ENCODE measurements around the gene WDR27.

WDR27 gene

DNA sequence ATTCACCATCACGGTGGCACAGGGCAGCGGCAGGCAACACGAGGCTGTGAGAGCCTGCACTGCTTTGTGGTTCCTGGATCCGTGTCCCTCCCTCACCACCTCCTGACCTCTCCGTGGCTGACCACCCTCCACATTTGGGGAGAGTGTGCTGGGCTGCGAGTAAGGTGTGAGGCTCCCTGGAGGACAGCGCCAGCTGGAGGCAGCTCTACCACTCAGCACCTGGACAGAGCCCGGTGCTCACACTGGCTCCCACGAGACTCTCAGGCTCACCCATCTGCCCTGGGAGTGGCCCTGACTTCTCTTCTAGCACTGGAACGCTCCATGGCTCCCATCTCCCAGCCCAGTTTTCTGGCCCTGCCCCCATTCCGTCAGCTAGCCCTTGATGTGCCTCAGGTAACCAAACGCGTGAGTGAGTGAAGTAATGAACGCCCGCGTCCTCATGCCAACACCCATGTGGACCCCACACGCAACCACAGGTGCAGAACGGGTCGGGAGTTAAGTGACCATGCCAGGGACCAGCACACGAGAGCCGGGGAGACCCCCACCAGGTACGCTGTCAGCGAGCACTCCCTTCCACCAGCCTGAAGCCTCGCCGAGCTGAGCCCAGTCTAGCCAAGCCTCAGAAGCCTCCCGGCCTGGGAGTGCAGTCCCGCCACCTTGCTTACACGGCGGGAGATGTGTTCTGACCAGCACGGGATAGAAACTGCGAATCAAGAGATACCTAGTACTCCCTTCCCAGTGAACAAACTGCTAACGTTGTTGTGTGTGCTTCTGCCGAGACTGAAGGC, 137.2 kb downstream of the WDR27 start:
- TF ChIP-seq TCF12 (IDR thresholded peaks at IDR 0.05; ENCODE audit: low read depth) (no peak), RAD21 (IDR thresholded peaks at IDR 0.05; ENCODE audit: low read depth) (peak; percentile 20; the same call in 1 of the 2 replicates)
- TF ChIP-seq, protein P1, sequence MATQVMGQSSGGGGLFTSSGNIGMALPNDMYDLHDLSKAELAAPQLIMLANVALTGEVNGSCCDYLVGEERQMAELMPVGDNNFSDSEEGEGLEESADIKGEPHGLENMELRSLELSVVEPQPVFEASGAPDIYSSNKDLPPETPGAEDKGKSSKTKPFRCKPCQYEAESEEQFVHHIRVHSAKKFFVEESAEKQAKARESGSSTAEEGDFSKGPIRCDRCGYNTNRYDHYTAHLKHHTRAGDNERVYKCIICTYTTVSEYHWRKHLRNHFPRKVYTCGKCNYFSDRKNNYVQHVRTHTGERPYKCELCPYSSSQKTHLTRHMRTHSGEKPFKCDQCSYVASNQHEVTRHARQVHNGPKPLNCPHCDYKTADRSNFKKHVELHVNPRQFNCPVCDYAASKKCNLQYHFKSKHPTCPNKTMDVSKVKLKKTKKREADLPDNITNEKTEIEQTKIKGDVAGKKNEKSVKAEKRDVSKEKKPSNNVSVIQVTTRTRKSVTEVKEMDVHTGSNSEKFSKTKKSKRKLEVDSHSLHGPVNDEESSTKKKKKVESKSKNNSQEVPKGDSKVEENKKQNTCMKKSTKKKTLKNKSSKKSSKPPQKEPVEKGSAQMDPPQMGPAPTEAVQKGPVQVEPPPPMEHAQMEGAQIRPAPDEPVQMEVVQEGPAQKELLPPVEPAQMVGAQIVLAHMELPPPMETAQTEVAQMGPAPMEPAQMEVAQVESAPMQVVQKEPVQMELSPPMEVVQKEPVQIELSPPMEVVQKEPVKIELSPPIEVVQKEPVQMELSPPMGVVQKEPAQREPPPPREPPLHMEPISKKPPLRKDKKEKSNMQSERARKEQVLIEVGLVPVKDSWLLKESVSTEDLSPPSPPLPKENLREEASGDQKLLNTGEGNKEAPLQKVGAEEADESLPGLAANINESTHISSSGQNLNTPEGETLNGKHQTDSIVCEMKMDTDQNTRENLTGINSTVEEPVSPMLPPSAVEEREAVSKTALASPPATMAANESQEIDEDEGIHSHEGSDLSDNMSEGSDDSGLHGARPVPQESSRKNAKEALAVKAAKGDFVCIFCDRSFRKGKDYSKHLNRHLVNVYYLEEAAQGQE (IDR thresholded peaks at IDR 0.05; ENCODE audit: low read depth): peak; percentile 55

DNA sequence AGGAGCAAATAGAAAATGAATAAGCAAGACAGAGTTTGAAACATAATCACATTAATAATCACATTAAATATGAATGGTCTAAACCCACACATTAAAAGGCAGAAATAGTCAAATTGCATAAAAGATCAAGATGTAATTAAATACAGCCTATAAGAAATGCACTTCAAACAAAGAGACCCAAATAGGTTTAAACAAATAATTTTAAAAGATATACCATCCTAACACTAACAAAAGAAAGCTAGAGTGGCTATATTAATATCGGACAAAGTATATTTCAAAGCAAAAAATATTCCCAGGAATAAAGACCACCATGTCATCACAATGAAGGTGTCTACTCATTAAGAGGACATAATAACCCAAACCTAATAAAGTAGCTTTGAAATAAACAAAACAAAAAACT, 140.2 kb downstream of the WDR27 start:
- no peak for TF ChIP-seq YY1 (IDR thresholded peaks at IDR 0.05; ENCODE audit: low read depth)
- TF ChIP-seq FOXM1 (IDR thresholded peaks at IDR 0.05; ENCODE audit: borderline replicate concordance, low read depth): no peak

DNA sequence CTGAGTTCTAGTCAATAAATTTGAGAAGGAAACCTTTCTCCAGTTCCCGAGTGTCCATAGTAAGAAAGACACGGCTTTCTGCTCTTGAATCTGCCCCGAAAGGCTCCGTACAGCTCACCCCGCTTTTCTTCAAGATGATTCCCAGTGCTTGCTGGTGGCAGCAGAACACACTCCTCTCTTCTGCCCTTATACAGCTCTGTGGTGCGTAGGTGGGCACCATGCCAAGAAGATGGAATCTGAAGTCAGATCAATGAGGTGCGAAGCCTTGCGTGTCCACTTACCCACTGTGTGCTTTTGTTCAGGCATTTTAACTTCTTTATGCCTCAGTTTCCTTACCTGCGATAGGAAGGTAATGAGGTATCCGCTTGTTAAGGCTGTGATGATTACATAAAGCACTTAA, 142.2 kb downstream of the WDR27 start:
- TF ChIP-seq EGR1 (IDR thresholded peaks at IDR 0.05) (no peak), YY1 (IDR thresholded peaks at IDR 0.05; ENCODE audit: low read depth) (no peak), TCF12 (IDR thresholded peaks at IDR 0.05; ENCODE audit: low read depth) (no peak), CREB1 (IDR thresholded peaks at IDR 0.05; ENCODE audit: low read depth) (no peak), TAF1 (IDR thresholded peaks at IDR 0.05; ENCODE audit: low read depth) (no peak), EP300 (IDR thresholded peaks at IDR 0.05; ENCODE audit: borderline replicate concordance) (no peak), FOXM1 (IDR thresholded peaks at IDR 0.05; ENCODE audit: borderline replicate concordance, low read depth) (no peak), CEBPB (IDR thresholded peaks at IDR 0.05) (no peak), RAD21 (IDR thresholded peaks at IDR 0.05; ENCODE audit: low read depth) (no peak), ZBTB7A (IDR thresholded peaks at IDR 0.05; ENCODE audit: low read depth) (no peak), TEAD4 (IDR thresholded peaks at IDR 0.05) (no peak), NFIC (IDR thresholded peaks at IDR 0.05) (no peak)
- TF ChIP-seq, protein P2, sequence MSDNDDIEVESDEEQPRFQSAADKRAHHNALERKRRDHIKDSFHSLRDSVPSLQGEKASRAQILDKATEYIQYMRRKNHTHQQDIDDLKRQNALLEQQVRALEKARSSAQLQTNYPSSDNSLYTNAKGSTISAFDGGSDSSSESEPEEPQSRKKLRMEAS (IDR thresholded peaks at IDR 0.05): no peak
- TF ChIP-seq, protein P3, sequence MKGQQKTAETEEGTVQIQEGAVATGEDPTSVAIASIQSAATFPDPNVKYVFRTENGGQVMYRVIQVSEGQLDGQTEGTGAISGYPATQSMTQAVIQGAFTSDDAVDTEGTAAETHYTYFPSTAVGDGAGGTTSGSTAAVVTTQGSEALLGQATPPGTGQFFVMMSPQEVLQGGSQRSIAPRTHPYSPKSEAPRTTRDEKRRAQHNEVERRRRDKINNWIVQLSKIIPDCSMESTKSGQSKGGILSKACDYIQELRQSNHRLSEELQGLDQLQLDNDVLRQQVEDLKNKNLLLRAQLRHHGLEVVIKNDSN (IDR thresholded peaks at IDR 0.05): no peak
- TF ChIP-seq, protein P1 (IDR thresholded peaks at IDR 0.05; ENCODE audit: low read depth): no peak

DNA sequence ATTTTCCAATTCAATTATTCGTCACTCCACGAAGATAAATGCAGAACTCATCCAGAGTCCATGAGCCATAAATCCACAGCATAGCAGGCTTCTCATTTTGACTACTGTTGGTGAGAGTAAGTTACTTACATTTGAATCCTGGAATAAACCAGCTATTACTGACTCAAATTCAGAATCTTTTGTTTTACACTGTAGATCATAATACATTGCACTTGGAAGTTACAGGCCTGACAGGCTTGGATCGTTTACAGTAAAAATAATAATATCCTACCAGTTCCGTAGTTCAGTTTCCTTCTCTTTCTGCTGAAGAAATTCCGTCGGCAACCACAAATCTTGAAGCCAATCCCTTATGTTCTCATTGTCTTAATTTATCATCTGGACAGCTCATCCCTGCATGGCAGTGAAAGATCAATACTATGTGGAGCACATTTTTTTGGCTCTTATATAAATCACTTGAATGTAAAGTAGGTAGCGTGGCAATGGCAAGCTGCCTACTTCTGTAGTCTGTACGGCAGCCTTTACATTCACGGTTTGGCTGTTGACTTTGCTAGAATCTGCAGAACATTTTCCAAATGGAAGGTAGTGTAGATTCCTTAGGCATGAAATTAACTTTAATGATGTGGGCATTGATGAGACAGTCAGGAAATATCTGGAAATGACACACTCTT, 142.9 kb downstream of the WDR27 start:
- TF ChIP-seq CREB1 (IDR thresholded peaks at IDR 0.05; ENCODE audit: low read depth): no peak
- TF ChIP-seq, protein P2 (IDR thresholded peaks at IDR 0.05): no peak
- TF ChIP-seq, protein P1 (IDR thresholded peaks at IDR 0.05; ENCODE audit: low read depth): no peak
- TF ChIP-seq, protein P3 (IDR thresholded peaks at IDR 0.05): no peak
- no peak for TF ChIP-seq CEBPB (IDR thresholded peaks at IDR 0.05)
- TF ChIP-seq EP300 (IDR thresholded peaks at IDR 0.05; ENCODE audit: borderline replicate concordance): no peak
- TF ChIP-seq FOXM1 (IDR thresholded peaks at IDR 0.05; ENCODE audit: borderline replicate concordance, low read depth): no peak
- TF ChIP-seq TCF12 (IDR thresholded peaks at IDR 0.05; ENCODE audit: low read depth): no peak
- no peak for TF ChIP-seq EGR1 (IDR thresholded peaks at IDR 0.05)
- TF ChIP-seq TEAD4 (IDR thresholded peaks at IDR 0.05): no peak
- TF ChIP-seq TAF1 (IDR thresholded peaks at IDR 0.05; ENCODE audit: low read depth): no peak
- no peak for TF ChIP-seq YY1 (IDR thresholded peaks at IDR 0.05; ENCODE audit: low read depth)
- TF ChIP-seq NFIC (IDR thresholded peaks at IDR 0.05): no peak
